Right lobe of liver (tissue), 6 donors: Measurements from ENCODE around the gene YTHDF1. TPM values are rescaled to one million over a fixed set of nuclear protein-coding genes. Genes with fewer than 3 reads are reported as not detected.

ENCODE experiments used
- ATAC-seq, 4 donors: fragments of 200-7000 bp; cut with Tn5 transposase; one replicate each; pipeline ENCODE4 v1.9.1; 2020; ENCODE audit warnings: mild to moderate bottlenecking in 4 of 4, moderate library complexity in 4 of 4
- DNase-seq, 3 donors: peaks; one replicate each; pipeline ENCODE4 v3.0.0-alpha.2; 2020
- H3K27ac ChIP-seq, 3 donors: fragments of 200-600 bp; one replicate each; pipeline ENCODE4 v1.8.0; 2022
- H3K27me3 ChIP-seq, 2 donors: fragments of 200-600 bp; one replicate each; pipeline ENCODE4 v1.8.0; 2022
- H3K36me3 ChIP-seq, 4 donors: fragments of 200-600 bp; sonication (generic) in 1 of 4; one replicate each; pipeline versions ENCODE4 v1.5.1 to v1.8.0; 2017 to 2022; ENCODE audit warnings: control low read depth in 1 of 4
- H3K4me1 ChIP-seq, 4 donors: fragments of 200-600 bp; sonication (generic) in 1 of 4; one replicate each; pipeline versions ENCODE4 v1.5.1 to v1.8.0; 2017 to 2022; ENCODE audit warnings: control low read depth in 1 of 4
- H3K4me3 ChIP-seq, 3 donors: fragments of 200-600 bp; one replicate each; pipeline ENCODE4 v1.8.0; 2022
- H3K9me3 ChIP-seq, 4 donors: fragments of 200-600 bp; sonication (generic) in 1 of 4; one replicate each; pipeline versions ENCODE4 v1.5.1 to v1.8.0; 2017 to 2022; ENCODE audit warnings: control low read depth in 1 of 4
- POLR2A ChIP-seq: fragments of 450-650 bp; IDR thresholded peaks from one replicate; pipeline ENCODE4 v1.6.1; 2017; ENCODE audit warnings: antibody characterized with exemption, mild to moderate bottlenecking
- WGBS: methylation state at CpG from one replicate; pipeline ENCODE4 v1.1.6; 2018; ENCODE audit warnings: low coverage, low lambda C conversion rate; ENCODE audit not compliant: insufficient coverage; ENCODE audit errors: missing lambda C conversion rate; 5-methylcytosine and 5-hydroxymethylcytosine counted together
- intact Hi-C, 2 donors: fragments of 100-400 bp; cut with DNase I; formaldehyde crosslinking; loops; one replicate each; pipeline versions ENCODE4 v1.11.2 to v1.14.1; 2022
- microRNA counts: library from miRNA; unstranded; fragments of <30 nt; microRNA quantifications from one replicate; lab custom pipeline; 2016
- microRNA-seq, 2 donors: library from miRNA; unstranded; fragments of <30 nt; microRNA quantifications; one replicate each; pipeline ENCODE4, GENCODE V29; 2019 to 2020
- small RNA-seq, 2 experiments: library from RNA; depleted of rRNA; stranded (forward); fragments of <200 nt; gene quantifications; one replicate each; pipeline ENCODE3, GENCODE V24; 2016
- total RNA-seq, 6 experiments: library from RNA; depleted of rRNA in 2 of 6; stranded (reverse); fragments of >200 nt in 2 of 6; fragmentation: NEBNext Ultra II Directional in 3 of 6; extraction: Animal tissue kit (Norgen Biotek cat#: 25700) in 3 of 6; gene quantifications; one replicate each; pipeline versions ENCODE4 v1.1.0 to v1.2.4, GENCODE V29; 2016 to 2023
- TF ChIP-seq, protein P1 (sequence below), 4 donors: fragments of 200-600 bp in 3 of 4; fragments of 450-650 bp in 1 of 4; IDR thresholded peaks; one replicate each; pipeline versions ENCODE4 v1.5.1 to v1.8.0; 2016 to 2022; ENCODE audit warnings: antibody characterized with exemption in 4 of 4, mild to moderate bottlenecking in 2 of 4
- donor health status: DM: no; HTN: yes; CAD: no.
- donor health status: DM: no; HTN: no; CAD: no.
- donor health status: DM: no; HTN: no; CAD: no.
- donor health status: DM: no; HTN: yes; CAD: no.
- donor health status: DM: no; HTN: yes; CAD: no.

YTHDF1 gene
- total RNA-seq, 6 experiments from 2014 or later: 16.4 to 23.6 (median 21.1) TPM

DNA sequence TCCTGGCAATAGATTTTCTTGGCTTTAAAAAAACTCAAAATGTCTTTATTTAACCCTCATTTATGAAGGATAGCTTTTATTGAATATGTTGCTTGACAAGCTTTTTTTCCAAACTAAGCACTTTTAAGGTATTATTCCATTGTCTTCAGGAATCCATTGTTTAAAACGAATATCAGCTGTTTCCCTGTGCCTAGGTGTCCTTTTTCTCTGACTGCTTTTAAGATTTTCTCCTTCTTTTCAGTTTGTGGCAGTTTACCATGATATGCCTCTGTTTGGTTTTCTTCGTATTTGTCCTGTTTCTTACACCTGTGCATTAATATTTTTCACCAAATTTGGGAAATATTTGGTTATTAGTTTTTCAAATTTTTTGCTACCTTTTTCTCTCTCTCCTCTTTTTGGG is 68.4 kb downstream of the YTHDF1 start:
- intact Hi-C loops: no loop called here
- H3K9me3 ChIP-seq: no peaks in the 10 kb centered on the region
- TF ChIP-seq, protein P1, sequence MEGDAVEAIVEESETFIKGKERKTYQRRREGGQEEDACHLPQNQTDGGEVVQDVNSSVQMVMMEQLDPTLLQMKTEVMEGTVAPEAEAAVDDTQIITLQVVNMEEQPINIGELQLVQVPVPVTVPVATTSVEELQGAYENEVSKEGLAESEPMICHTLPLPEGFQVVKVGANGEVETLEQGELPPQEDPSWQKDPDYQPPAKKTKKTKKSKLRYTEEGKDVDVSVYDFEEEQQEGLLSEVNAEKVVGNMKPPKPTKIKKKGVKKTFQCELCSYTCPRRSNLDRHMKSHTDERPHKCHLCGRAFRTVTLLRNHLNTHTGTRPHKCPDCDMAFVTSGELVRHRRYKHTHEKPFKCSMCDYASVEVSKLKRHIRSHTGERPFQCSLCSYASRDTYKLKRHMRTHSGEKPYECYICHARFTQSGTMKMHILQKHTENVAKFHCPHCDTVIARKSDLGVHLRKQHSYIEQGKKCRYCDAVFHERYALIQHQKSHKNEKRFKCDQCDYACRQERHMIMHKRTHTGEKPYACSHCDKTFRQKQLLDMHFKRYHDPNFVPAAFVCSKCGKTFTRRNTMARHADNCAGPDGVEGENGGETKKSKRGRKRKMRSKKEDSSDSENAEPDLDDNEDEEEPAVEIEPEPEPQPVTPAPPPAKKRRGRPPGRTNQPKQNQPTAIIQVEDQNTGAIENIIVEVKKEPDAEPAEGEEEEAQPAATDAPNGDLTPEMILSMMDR (IDR thresholded peaks at IDR 0.05): no peak
- TF ChIP-seq POLR2A: no peak
- DNase-seq (no peak), ATAC-seq (no peak)
- H3K27ac ChIP-seq: no peak overlapping the region
- no peaks in the 10 kb centered on the region for H3K4me1 ChIP-seq
- 36% methylated on average over 2 of the region's 2 CpGs for WGBS
- no peaks in the 10 kb centered on the region for H3K36me3 ChIP-seq
- no peak overlapping the region for H3K4me3 ChIP-seq
- no peaks in the 10 kb centered on the region for H3K27me3 ChIP-seq

MicroRNA genes within 50 kb of the gene (microRNA counts, 767-probe panel; counts per million panel counts)
- microRNA hsa-miR-124-3p (lab: Ali Mortazavi, UCI) (237 counts per million), microRNA hsa-miR-3196 (lab: Ali Mortazavi, UCI) (237 counts per million)

Small RNA genes within 50 kb of the gene (microRNA-seq; reads per million reads assigned to microRNA genes)
- gene MIR124-3 (0 reads per million in 2 donors), gene MIR3196 (0 to 0.64 reads per million in 2 donors)

Small RNA genes within 50 kb of the gene (small RNA-seq; reads per million reads assigned to genes)
- gene MIR124-3 (0 reads per million in 2 experiments), gene MIR3196 (0 reads per million in 2 experiments)

Other genes starting within 250 kb of the YTHDF1 start
- not detected for gene BHLHE23, start 209.2 kb downstream of the YTHDF1 start, total RNA-seq
- gene BIRC7, start 19.8 kb upstream of the YTHDF1 start, total RNA-seq: not detected
- not detected for gene NKAIN4, start 38.3 kb upstream of the YTHDF1 start, total RNA-seq
- 10 to 100 TPM; 17.4 to 42.8 (median 29.5) TPM for gene ARFGAP1, start 56.7 kb upstream of the YTHDF1 start, total RNA-seq
- not detected for gene COL20A1, start 77.1 kb upstream of the YTHDF1 start, total RNA-seq
- gene CHRNA4, start 145.2 kb upstream of the YTHDF1 start, total RNA-seq: 100 to 1,000 TPM in 1 of 6 experiments, 10 to 100 TPM in 3, 1 to 10 TPM in 2; 4.6 to 165 (median 26.8) TPM